Sigmoid colon (tissue), 7 donors: Measurements from ENCODE around the gene SHISA8. TPM values are rescaled to one million over a fixed set of nuclear protein-coding genes. Genes with fewer than 3 reads are reported as not detected.

Experiments used
- DNase-seq: peaks from one replicate; pipeline ENCODE4 v3.0.0-alpha.2; 2019
- H3K27ac ChIP-seq, 4 donors: fragments of 200-600 bp; sonication (generic); one replicate each; pipeline ENCODE4 v1.5.1; 2016 to 2019; ENCODE audit warnings: mild to moderate bottlenecking in 1 of 4
- H3K27me3 ChIP-seq, 3 donors: fragments of 200-600 bp; sonication (generic); one replicate each; pipeline ENCODE4 v1.5.1; 2019; ENCODE audit warnings: mild to moderate bottlenecking in 1 of 3
- H3K36me3 ChIP-seq, 4 donors: fragments of 200-600 bp; sonication (generic); one replicate each; pipeline ENCODE4 v1.5.1; 2016 to 2019
- H3K4me1 ChIP-seq, 4 donors: fragments of 200-600 bp; sonication (generic); one replicate each; pipeline ENCODE4 v1.5.1; 2017 to 2019
- H3K4me3 ChIP-seq, 4 donors: fragments of 200-600 bp; sonication (generic); one replicate each; pipeline ENCODE4 v1.5.1; 2017 to 2019; ENCODE audit warnings: mild to moderate bottlenecking in 2 of 4, moderate library complexity in 1 of 4
- H3K9me3 ChIP-seq, 4 donors: fragments of 200-600 bp in 3 of 4; sonication (generic) in 3 of 4; one replicate each; pipeline versions ENCODE4 v1.5.1 to v1.6.1; 2013 to 2019
- EP300 ChIP-seq, 4 donors: sonication (generic); formaldehyde crosslinking; IDR thresholded peaks; one replicate each; pipeline ENCODE4 v1.6.1; 2017; ENCODE audit warnings: antibody characterized with exemption in 4 of 4
- POLR2A ChIP-seq, 2 donors: fragments of 450-650 bp; IDR thresholded peaks; one replicate each; pipeline ENCODE4 v1.6.1; 2016; ENCODE audit warnings: antibody characterized with exemption in 2 of 2, mild to moderate bottlenecking in 2 of 2, moderate library complexity in 2 of 2
- POLR2AphosphoS5 ChIP-seq, 4 donors: sonication (generic); formaldehyde crosslinking; IDR thresholded peaks; one replicate each; pipeline ENCODE4 v1.6.1; 2017; ENCODE audit warnings: antibody characterized with exemption in 4 of 4
- WGBS, 2 donors: extraction: QIAGEN DNeasy Blood & Tissue Kit; methylation state at CpG; one replicate each; pipeline ENCODE4 v1.1.7; 2013; 5-methylcytosine and 5-hydroxymethylcytosine counted together
- intact Hi-C: fragments of 100-400 bp; cut with DNase I; formaldehyde crosslinking; loops from one replicate; pipeline ENCODE4 v1.15.1; 2023
- polyA plus RNA-seq, 3 donors: library from polyadenylated mRNA; stranded (reverse); fragments of 200-250 nt; gene quantifications; one replicate each; pipeline ENCODE4 v1.2.3, GENCODE V29; 2013
- total RNA-seq, 4 donors: library from RNA; depleted of rRNA; stranded (reverse); fragments of >200 nt; gene quantifications; one replicate each; pipeline ENCODE4 v1.1.0, GENCODE V29; 2016
- TF ChIP-seq, protein P1 (sequence below), 4 experiments: fragments of 450-650 bp in 3 of 4; fragments of 200-600 bp in 1 of 4; IDR thresholded peaks; one replicate each; pipeline ENCODE4 v1.5.1; 2016 to 2019; ENCODE audit warnings: antibody characterized with exemption in 4 of 4, mild to moderate bottlenecking in 3 of 4, moderate library complexity in 2 of 4
- donor health status: healthy with polysubstance abuse.
- donor health status: Bipolar disorder and iron deficiency.
- donor health status: healthy.

Gene SHISA8
- total and polyA plus RNA-seq, 7 donors, result 0.12 TPM; not detected in 6

GRCh38 chr22:41917903-41918791 is 3.3 kb upstream of the SHISA8 start:
- H3K4me1 ChIP-seq, result peaks cover 0 to 30% (median 26%) of the 10 kb centered on the region in 4 donors

GRCh38 chr22:41917375-41917902 is 2.6 kb upstream of the SHISA8 start:
- Histone ChIP-seq H3K27me3 (peaks cover 36 to 82% (median 81%) of the 10 kb centered on the region in 3 donors), H3K36me3 (no peaks in the 10 kb centered on the region), H3K4me1 (peaks cover 0 to 30% (median 26%) of the 10 kb centered on the region in 4 donors), H3K4me3 (no peak overlapping the region), H3K9me3 (no peaks in the 10 kb centered on the region), H3K27ac (no peak overlapping the region)
- intact Hi-C loops, result no loop called here
- 43 to 81% methylated on average over 11 of the region's 11 CpGs for WGBS, 2 donors
- TF ChIP-seq POLR2AphosphoS5 (IDR thresholded peaks at IDR 0.05) (no peak), EP300 (IDR thresholded peaks at IDR 0.05) (no peak), POLR2A (IDR thresholded peaks at IDR 0.05) (no peak)
- TF ChIP-seq, protein P1, sequence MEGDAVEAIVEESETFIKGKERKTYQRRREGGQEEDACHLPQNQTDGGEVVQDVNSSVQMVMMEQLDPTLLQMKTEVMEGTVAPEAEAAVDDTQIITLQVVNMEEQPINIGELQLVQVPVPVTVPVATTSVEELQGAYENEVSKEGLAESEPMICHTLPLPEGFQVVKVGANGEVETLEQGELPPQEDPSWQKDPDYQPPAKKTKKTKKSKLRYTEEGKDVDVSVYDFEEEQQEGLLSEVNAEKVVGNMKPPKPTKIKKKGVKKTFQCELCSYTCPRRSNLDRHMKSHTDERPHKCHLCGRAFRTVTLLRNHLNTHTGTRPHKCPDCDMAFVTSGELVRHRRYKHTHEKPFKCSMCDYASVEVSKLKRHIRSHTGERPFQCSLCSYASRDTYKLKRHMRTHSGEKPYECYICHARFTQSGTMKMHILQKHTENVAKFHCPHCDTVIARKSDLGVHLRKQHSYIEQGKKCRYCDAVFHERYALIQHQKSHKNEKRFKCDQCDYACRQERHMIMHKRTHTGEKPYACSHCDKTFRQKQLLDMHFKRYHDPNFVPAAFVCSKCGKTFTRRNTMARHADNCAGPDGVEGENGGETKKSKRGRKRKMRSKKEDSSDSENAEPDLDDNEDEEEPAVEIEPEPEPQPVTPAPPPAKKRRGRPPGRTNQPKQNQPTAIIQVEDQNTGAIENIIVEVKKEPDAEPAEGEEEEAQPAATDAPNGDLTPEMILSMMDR (IDR thresholded peaks at IDR 0.05), result no peak
- no peak for DNase-seq

More at GRCh38 chr22:41917903-41918791, 3.3 kb upstream of the SHISA8 start:
- TF ChIP-seq POLR2A (IDR thresholded peaks at IDR 0.05) (no peak), POLR2AphosphoS5 (IDR thresholded peaks at IDR 0.05) (no peak), EP300 (IDR thresholded peaks at IDR 0.05) (no peak)
- Histone ChIP-seq H3K9me3 (no peaks in the 10 kb centered on the region), H3K4me3 (no peak overlapping the region), H3K27ac (no peak overlapping the region), H3K27me3 (peaks cover 29 to 77% (median 76%) of the 10 kb centered on the region in 3 donors), H3K36me3 (no peaks in the 10 kb centered on the region)
- intact Hi-C loops, result no loop called here
- WGBS, 2 donors, result 37 to 66% methylated on average over 23 of the region's 23 CpGs
- DNase-seq, result no peak

GRCh38 chr22:41916745-41917358 is 2.0 kb upstream of the SHISA8 start:
- Histone ChIP-seq H3K27ac (no peak overlapping the region), H3K27me3 (peaks cover 42 to 88% (median 87%) of the 10 kb centered on the region in 3 donors), H3K9me3 (no peaks in the 10 kb centered on the region), H3K4me3 (no peak overlapping the region), H3K36me3 (no peaks in the 10 kb centered on the region), H3K4me1 (peaks cover 0 to 30% (median 26%) of the 10 kb centered on the region in 4 donors)
- TF ChIP-seq POLR2AphosphoS5 (IDR thresholded peaks at IDR 0.05), result no peak
- no peak for TF ChIP-seq EP300 (IDR thresholded peaks at IDR 0.05)
- TF ChIP-seq POLR2A (IDR thresholded peaks at IDR 0.05), result no peak
- TF ChIP-seq, protein P1 (IDR thresholded peaks at IDR 0.05), result no peak
- intact Hi-C loops, result no loop called here
- no peak for DNase-seq
- 50 to 69% methylated on average over 10 of the region's 10 CpGs for WGBS, 2 donors

- WGBS, 2 donors, result 37 to 51% methylated on average over 11 of the region's 11 CpGs
- Histone ChIP-seq H3K4me3 (no peak overlapping the region), H3K4me1 (peaks cover 0 to 36% (median 31%) of the 10 kb centered on the region in 4 donors), H3K9me3 (no peaks in the 10 kb centered on the region), H3K27me3 (peaks cover 51 to 97% (median 96%) of the 10 kb centered on the region in 3 donors), H3K27ac (no peak overlapping the region), H3K36me3 (no peaks in the 10 kb centered on the region)
- DNase-seq, result no peak
- intact Hi-C loops, result no loop called here
- TF ChIP-seq, protein P1 (IDR thresholded peaks at IDR 0.05), result no peak
- no peak for TF ChIP-seq POLR2AphosphoS5 (IDR thresholded peaks at IDR 0.05)
- no peak for TF ChIP-seq EP300 (IDR thresholded peaks at IDR 0.05)
- TF ChIP-seq POLR2A (IDR thresholded peaks at IDR 0.05), result no peak
Observed at GRCh38 chr22:41915786-41916493, 1.1 kb upstream of the SHISA8 start.
